Esophagus squamous epithelium (tissue), 5 donors: Measurements from ENCODE around the gene ABCB8. TPM values are rescaled to one million over a fixed set of nuclear protein-coding genes. Genes with fewer than 3 reads are reported as not detected.
A peak's percentile ranks its signal among the peaks of the same experiment; 100 is the strongest.

ENCODE experiments used
- DNase-seq: peaks from one replicate; lab custom pipeline; 2025; lab: John Stamatoyannopoulos, UW
- H3K27ac ChIP-seq, 4 donors: fragments of 200-600 bp; sonication (generic); one replicate each; pipeline ENCODE4 v1.5.1; 2016 to 2019; ENCODE audit warnings: mild to moderate bottlenecking in 1 of 4
- H3K27me3 ChIP-seq, 4 donors: fragments of 200-600 bp; sonication (generic); 1 replicate in 3 of 4; 2 replicates in 1 of 4; pipeline versions ENCODE4 v1.5.1 to v1.6.0; 2017 to 2021; ENCODE audit warnings: antibody characterized with exemption in 1 of 4
- H3K36me3 ChIP-seq, 3 donors: fragments of 200-600 bp; sonication (generic); one replicate each; pipeline ENCODE4 v1.5.1; 2016 to 2019
- H3K4me1 ChIP-seq, 3 donors: fragments of 200-600 bp; sonication (generic); one replicate each; pipeline ENCODE4 v1.5.1; 2017 to 2019
- H3K4me3 ChIP-seq, 4 donors: fragments of 200-600 bp; sonication (generic); 1 replicate in 3 of 4; 2 replicates in 1 of 4; pipeline ENCODE4 v1.5.1; 2016 to 2019; ENCODE audit warnings: mild to moderate bottlenecking in 2 of 4, moderate library complexity in 1 of 4
- H3K9me3 ChIP-seq, 3 donors: fragments of 200-600 bp; sonication (generic); one replicate each; pipeline ENCODE4 v1.5.1; 2016 to 2019
- CTCF ChIP-seq, 6 experiments: fragments of 450-650 bp in 4 of 6; fragments of 200-600 bp in 2 of 6; sonication (generic) in 2 of 6; IDR thresholded peaks; one replicate each; pipeline ENCODE4 v1.5.1; 2016 to 2019; ENCODE audit warnings: antibody characterized with exemption in 6 of 6, mild to moderate bottlenecking in 4 of 6, moderate library complexity in 4 of 6
- POLR2A ChIP-seq, 4 donors: fragments of 450-650 bp; IDR thresholded peaks; one replicate each; pipeline ENCODE4 v1.6.1; 2017; ENCODE audit warnings: antibody characterized with exemption in 4 of 4, mild to moderate bottlenecking in 4 of 4, moderate library complexity in 3 of 4
- whole genome bisulfite sequencing, 2 donors: methylation state at CpG; one replicate each; pipeline ENCODE4 v1.1.5; 2018; 5-methylcytosine and 5-hydroxymethylcytosine counted together
- intact Hi-C: fragments of 100-400 bp; cut with DNase I; formaldehyde crosslinking; loops from one replicate; pipeline ENCODE4 v1.15.0; 2022
- total RNA-seq, 4 donors: library from RNA; depleted of rRNA; stranded (reverse); fragments of >200 nt; gene quantifications; one replicate each; pipeline ENCODE4 v1.1.0, GENCODE V29; 2016
- donor health status: DM: yes; HTN: yes; CAD: no.

The ABCB8 gene
- total RNA-seq, 4 donors from 2014 or later, result 23.1 to 41.0 (median 26.1) TPM

- TF ChIP-seq POLR2A (IDR thresholded peaks at IDR 0.05) (no peak), CTCF (IDR thresholded peaks at IDR 0.05) (no peak)
- H3K27ac ChIP-seq, result peak overlapping the region; percentile 85 to 99 (median 96)
- peaks cover 42 to 68% (median 60%) of the 10 kb centered on the region in 3 donors for H3K4me1 ChIP-seq
- H3K27me3 ChIP-seq, result no peaks in the 10 kb centered on the region
- 14 to 18% methylated on average over 3 to 7 of the region's 21 CpGs for WGBS, 2 donors
- peak overlapping the region; percentile 56 to 87 (median 82) for H3K4me3 ChIP-seq
- no peak for DNase-seq
- no peaks in the 10 kb centered on the region for H3K9me3 ChIP-seq
- peaks cover 10 to 37% (median 18%) of the 10 kb centered on the region in 3 donors for H3K36me3 ChIP-seq
- intact Hi-C loops, result no loop called here
Observed at GRCh38 chr7:151060416-151061212, 32.4 kb downstream of the ABCB8 start.

- Histone ChIP-seq H3K9me3 (no peaks in the 10 kb centered on the region), H3K36me3 (peaks cover 10 to 45% (median 25%) of the 10 kb centered on the region in 3 donors), H3K4me3 (peak overlapping the region in 2 of 4 donors; percentile 76 to 87), H3K27ac (peak overlapping the region in 3 of 4 donors; percentile 96 to 99 (median 97)), H3K27me3 (no peaks in the 10 kb centered on the region), H3K4me1 (peaks cover 42 to 66% (median 58%) of the 10 kb centered on the region in 3 donors)
- no peak for TF ChIP-seq POLR2A (IDR thresholded peaks at IDR 0.05)
- TF ChIP-seq CTCF (IDR thresholded peaks at IDR 0.05), result no peak
- DNase-seq, result no peak
- WGBS, 2 donors, result 62 to 63% methylated on average over 20 to 23 of the region's 33 CpGs
- intact Hi-C loops, result no loop called here
Observed at GRCh38 chr7:151061213-151062110, 33.2 kb downstream of the ABCB8 start.

- 69 to 89% methylated on average over 3 to 8 of the region's 11 CpGs for WGBS, 2 donors
- peak overlapping the region in 2 of 4 donors; percentile 23 to 55 for H3K4me3 ChIP-seq
Observed at GRCh38 chr7:151062111-151062398, 33.8 kb downstream of the ABCB8 start.

GRCh38 chr7:151062399-151063211 lies 34.4 kb downstream of the ABCB8 start:
- H3K27me3 ChIP-seq, result no peaks in the 10 kb centered on the region
- intact Hi-C loops, result no loop called here
- peak overlapping the region in 2 of 4 donors; percentile 23 to 55 for H3K4me3 ChIP-seq
- no peaks in the 10 kb centered on the region for H3K9me3 ChIP-seq
- no peak for TF ChIP-seq CTCF (IDR thresholded peaks at IDR 0.05)
- TF ChIP-seq POLR2A (IDR thresholded peaks at IDR 0.05), result no peak
- peak overlapping the region; percentile 47 to 97 (median 84) for H3K27ac ChIP-seq
- peaks cover 34 to 56% (median 47%) of the 10 kb centered on the region in 3 donors for H3K4me1 ChIP-seq
- no peak for DNase-seq
- 65 to 73% methylated on average over 12 of the region's 43 CpGs for WGBS, 2 donors
- peaks cover 14 to 57% (median 37%) of the 10 kb centered on the region in 3 donors for H3K36me3 ChIP-seq

More at GRCh38 chr7:151062111-151062398, 33.8 kb downstream of the ABCB8 start:
- Histone ChIP-seq H3K27ac (peak overlapping the region in 3 of 4 donors; percentile 72 to 97 (median 96)), H3K36me3 (peaks cover 10 to 51% (median 31%) of the 10 kb centered on the region in 3 donors), H3K9me3 (no peaks in the 10 kb centered on the region), H3K27me3 (no peaks in the 10 kb centered on the region), H3K4me1 (peaks cover 37 to 60% (median 52%) of the 10 kb centered on the region in 3 donors)
- no peak for TF ChIP-seq POLR2A (IDR thresholded peaks at IDR 0.05)
- TF ChIP-seq CTCF (IDR thresholded peaks at IDR 0.05), result no peak
- DNase-seq, result no peak
- intact Hi-C loops, result no loop called here
